GM13977 (cell line): ENCODE results near the gene WDR59.

Experiments used
- DNase-seq: peaks from one replicate; pipeline ENCODE4 v3.0.0; 2012; ENCODE audit warnings: low spot score
- in situ Hi-C: fragments of 300-500 bp; cut with MboI; formaldehyde crosslinking; loops from one replicate; pipeline ENCODE4 v1.12.0; 2022; ENCODE audit warnings: low sequenced_read_pairs, low pct_unique_long_range_greater_than_20kb, mixed read lengths, inconsistent platforms; ENCODE audit not compliant: unreplicated experiment
- TF ChIP-seq, protein P1 (sequence below): IDR thresholded peaks from 2 replicates; pipeline ENCODE4 v1.5.1; 2012; ENCODE audit warnings: mild to moderate bottlenecking, control low read depth; ENCODE audit not compliant: insufficient read depth; ENCODE audit errors: extremely low read depth, missing control alignments

Gene WDR59, protein sequence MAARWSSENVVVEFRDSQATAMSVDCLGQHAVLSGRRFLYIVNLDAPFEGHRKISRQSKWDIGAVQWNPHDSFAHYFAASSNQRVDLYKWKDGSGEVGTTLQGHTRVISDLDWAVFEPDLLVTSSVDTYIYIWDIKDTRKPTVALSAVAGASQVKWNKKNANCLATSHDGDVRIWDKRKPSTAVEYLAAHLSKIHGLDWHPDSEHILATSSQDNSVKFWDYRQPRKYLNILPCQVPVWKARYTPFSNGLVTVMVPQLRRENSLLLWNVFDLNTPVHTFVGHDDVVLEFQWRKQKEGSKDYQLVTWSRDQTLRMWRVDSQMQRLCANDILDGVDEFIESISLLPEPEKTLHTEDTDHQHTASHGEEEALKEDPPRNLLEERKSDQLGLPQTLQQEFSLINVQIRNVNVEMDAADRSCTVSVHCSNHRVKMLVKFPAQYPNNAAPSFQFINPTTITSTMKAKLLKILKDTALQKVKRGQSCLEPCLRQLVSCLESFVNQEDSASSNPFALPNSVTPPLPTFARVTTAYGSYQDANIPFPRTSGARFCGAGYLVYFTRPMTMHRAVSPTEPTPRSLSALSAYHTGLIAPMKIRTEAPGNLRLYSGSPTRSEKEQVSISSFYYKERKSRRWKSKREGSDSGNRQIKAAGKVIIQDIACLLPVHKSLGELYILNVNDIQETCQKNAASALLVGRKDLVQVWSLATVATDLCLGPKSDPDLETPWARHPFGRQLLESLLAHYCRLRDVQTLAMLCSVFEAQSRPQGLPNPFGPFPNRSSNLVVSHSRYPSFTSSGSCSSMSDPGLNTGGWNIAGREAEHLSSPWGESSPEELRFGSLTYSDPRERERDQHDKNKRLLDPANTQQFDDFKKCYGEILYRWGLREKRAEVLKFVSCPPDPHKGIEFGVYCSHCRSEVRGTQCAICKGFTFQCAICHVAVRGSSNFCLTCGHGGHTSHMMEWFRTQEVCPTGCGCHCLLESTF

DNA sequence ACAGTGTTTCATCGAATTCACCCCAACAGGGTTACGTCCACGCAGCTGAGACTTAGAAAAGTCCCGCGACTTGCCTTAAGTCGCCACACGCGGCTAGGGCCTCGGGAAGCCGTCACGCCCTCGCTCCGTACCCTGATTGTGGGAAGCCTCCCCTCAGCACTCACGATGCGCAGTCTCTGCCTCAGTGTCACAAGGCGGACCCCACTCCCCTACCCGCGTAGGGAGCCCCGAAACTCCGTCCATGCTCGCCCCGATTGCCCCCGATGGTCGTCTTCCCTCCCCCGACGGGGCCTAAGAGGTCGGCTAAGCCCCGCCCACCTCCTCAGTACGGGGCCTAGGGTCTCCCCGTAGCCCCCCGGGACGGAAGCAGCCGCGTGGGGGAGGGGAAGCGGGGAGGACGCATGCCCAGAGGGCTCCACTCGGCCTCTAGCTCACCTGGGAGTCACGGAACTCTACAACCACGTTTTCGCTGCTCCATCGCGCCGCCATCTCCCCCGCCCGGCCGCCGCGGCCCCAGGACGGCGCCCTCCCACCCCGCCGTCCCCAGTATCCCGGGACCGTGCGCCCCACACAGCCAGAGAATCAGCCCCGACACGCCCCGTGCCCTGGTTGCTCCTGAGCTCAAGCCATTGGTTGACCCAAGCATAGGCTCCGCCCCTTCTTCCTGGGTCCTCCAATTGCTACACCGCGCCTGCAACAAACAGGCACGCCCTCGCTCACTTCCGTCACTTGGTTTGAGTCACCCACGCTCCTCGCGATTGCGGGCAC lies at the start of gene WDR59:
TSS of gene WDR59 (minus strand) at position 595 of the 768 bp plus-strand sequence. CDS start at position 489, 106 bp downstream.
- TF ChIP-seq, protein P1, sequence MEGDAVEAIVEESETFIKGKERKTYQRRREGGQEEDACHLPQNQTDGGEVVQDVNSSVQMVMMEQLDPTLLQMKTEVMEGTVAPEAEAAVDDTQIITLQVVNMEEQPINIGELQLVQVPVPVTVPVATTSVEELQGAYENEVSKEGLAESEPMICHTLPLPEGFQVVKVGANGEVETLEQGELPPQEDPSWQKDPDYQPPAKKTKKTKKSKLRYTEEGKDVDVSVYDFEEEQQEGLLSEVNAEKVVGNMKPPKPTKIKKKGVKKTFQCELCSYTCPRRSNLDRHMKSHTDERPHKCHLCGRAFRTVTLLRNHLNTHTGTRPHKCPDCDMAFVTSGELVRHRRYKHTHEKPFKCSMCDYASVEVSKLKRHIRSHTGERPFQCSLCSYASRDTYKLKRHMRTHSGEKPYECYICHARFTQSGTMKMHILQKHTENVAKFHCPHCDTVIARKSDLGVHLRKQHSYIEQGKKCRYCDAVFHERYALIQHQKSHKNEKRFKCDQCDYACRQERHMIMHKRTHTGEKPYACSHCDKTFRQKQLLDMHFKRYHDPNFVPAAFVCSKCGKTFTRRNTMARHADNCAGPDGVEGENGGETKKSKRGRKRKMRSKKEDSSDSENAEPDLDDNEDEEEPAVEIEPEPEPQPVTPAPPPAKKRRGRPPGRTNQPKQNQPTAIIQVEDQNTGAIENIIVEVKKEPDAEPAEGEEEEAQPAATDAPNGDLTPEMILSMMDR: no peak
- peak; percentile 97 for DNase-seq
- in situ Hi-C loops: no loop called here

DNA sequence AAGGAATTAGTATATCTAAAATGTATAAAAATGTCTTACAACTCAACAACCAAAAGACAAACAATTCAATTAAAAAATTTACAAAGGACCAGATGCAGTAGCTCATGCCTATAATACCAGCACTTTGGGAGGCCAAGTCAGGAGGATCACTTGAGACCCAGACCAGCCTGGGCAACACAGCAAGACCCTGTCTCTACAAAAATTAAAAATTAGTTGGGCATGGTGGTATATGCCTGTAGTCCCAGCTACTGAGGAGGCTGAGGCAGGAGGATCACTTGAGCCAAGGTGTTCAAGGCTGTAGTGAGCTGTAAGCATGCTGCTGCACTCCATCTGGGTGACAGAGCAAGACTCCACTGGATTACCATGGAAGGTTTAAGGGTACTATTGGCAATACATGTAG lies 47.7 kb upstream of the WDR59 start:
- TF ChIP-seq, protein P1: no peak
- in situ Hi-C loops: no loop called here
- no peak for DNase-seq

DNA sequence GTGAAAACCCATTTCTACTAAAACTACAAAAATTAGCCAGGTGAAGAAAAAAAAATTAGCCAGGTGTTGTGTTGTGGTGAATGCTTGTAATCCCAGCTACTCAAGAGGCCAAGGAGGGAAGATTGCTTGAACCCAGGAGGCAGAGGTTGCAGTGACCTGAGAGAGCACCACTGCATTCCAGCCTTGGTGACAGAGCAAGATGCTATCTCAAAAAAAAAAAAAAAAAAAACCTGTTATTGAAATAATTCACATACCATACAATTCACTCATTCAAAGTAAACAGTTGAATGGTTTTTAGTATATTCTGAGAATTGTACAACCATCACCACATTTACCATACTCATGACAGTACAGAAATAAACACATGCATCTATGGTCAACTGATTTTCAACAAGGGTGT lies 44.9 kb upstream of the WDR59 start:
- in situ Hi-C loops: no loop called here
- TF ChIP-seq, protein P1: no peak
- DNase-seq: no peak

DNA sequence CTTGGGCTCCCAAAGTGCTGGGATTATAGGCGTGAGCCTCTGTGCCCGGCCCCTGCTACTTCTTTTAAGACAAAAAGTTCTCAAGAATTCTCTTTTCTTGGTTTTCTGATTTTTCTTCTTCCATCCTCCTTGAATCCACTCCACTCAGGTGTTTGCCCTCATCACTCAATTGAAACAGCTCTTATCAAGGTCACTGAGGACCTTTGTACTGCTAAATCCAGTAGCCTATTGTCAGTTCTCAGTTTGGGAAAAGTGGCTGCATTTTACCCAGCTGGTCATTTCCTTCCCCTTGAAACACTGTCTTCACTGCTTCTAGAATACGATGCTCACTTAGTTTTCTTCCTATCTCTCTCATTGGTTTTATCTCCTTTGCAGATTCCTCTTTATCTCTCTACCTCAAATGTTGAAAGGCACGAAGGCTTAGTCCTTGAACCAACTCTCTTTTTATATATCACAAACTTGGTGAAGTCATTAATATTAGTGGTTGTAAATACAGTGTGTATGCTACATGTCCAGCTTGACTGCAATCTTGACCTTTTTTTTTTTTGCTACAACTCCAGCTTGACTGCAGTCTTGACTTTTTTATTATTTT lies 43.7 kb upstream of the WDR59 start:
- no peak for DNase-seq
- in situ Hi-C loops: no loop called here

DNA sequence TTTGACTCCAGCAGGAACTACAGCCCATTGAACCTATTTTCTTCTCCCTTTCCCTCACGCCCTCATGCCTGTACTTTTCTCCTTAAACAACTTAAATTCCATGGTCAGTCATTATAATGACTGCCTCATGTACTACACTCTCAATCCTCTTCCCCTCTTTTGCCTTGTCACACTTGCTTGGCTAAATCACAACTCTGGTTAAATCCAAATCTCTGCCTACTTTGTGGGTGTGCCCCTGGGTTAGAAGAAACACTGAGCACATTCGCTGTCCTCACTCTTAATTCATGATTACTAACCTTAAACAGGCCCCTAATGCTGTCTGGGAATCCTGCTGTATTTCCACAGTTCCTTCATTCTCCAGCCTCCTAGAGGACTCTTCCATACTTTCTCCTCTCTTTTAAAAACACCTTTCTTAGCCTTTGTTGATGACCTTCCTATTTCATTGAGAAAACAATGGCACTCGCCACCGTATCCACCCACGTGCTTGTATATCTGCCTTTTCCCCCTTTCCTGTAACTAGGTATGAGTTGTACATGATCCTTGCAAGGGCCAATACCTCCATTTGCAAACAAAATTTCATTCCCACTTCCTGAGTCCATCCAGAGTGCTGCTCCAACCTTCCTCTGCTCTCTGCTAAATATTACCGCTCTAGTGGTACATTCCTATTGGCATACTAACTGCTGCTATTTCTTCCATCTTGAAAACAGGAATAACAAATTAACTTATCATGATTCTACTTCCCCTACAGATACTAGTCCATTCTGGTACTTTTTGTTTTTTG lies 42.8 kb upstream of the WDR59 start:
- in situ Hi-C loops: no loop called here
- TF ChIP-seq, protein P1: no peak
- no peak for DNase-seq

More for the DNA sequence above, 43.7 kb upstream of the WDR59 start:
- TF ChIP-seq, protein P1: no peak
